GM12878 (cell line): Measurements from ENCODE around the gene TASL. TPM values are rescaled to one million over a fixed set of nuclear protein-coding genes. Genes with fewer than 3 reads are reported as not detected.
A peak's percentile ranks its signal among the peaks of the same experiment; 100 is the strongest.

ENCODE experiments used
- ATF2 ChIP-seq: IDR thresholded peaks from 2 replicates; pipeline ENCODE4 v1.6.1; 2012; ENCODE audit warnings: low read length, inconsistent platforms
- BACH1 ChIP-seq: fragments of 450-650 bp; IDR thresholded peaks from 2 replicates; pipeline ENCODE4 v1.6.1; 2017; ENCODE audit warnings: mild to moderate bottlenecking, borderline replicate concordance
- BMI1 ChIP-seq: fragments of 450-650 bp; IDR thresholded peaks from 2 replicates; pipeline ENCODE4 v1.6.1; 2016; ENCODE audit warnings: mild to moderate bottlenecking, moderate library complexity, borderline replicate concordance
- E2F8 ChIP-seq: fragments of 450-650 bp; IDR thresholded peaks from 2 replicates; pipeline ENCODE4 v1.6.1; 2018; ENCODE audit warnings: mild to moderate bottlenecking, low read depth, moderate library complexity; ENCODE audit not compliant: partially characterized antibody
- FOS ChIP-seq: IDR thresholded peaks from 3 replicates; pipeline ENCODE4 v1.6.1; 2011; ENCODE audit warnings: borderline replicate concordance; ENCODE audit not compliant: insufficient read length; ENCODE audit errors: extremely low read depth
- FOXM1 ChIP-seq: IDR thresholded peaks from 2 replicates; pipeline ENCODE4 v1.6.1; 2012; ENCODE audit warnings: low read depth, mild to moderate bottlenecking, inconsistent platforms, low read length, moderate library complexity
- KAT2A ChIP-seq: conservative IDR thresholded peaks from 2 replicates; pipeline ENCODE4 v1.6.1; 2011; ENCODE audit warnings: low read depth, low read length; ENCODE audit not compliant: control insufficient read depth
- MEF2A ChIP-seq: IDR thresholded peaks from 2 replicates; pipeline ENCODE4 v1.6.1; 2011; ENCODE audit warnings: low read depth, mild to moderate bottlenecking, low read length, moderate library complexity; ENCODE audit not compliant: insufficient read depth
- MYC ChIP-seq: IDR thresholded peaks from 2 replicates; pipeline ENCODE4 v1.6.1; 2011; ENCODE audit warnings: mild to moderate bottlenecking, low read length, moderate library complexity, inconsistent platforms; ENCODE audit not compliant: insufficient read depth, insufficient replicate concordance, insufficient read length, severe bottlenecking
- RELA ChIP-seq: fragments of 450-650 bp; IDR thresholded peaks from 2 replicates; pipeline ENCODE4 v1.8.0; 2014; ENCODE audit warnings: borderline replicate concordance; ENCODE audit not compliant: partially characterized antibody
- SP1 ChIP-seq: IDR thresholded peaks from one replicate; pipeline ENCODE4 v1.6.1; 2011; ENCODE audit warnings: low read depth, low read length
- TARDBP ChIP-seq: IDR thresholded peaks from 2 replicates; pipeline ENCODE4 v1.6.1; 2016; ENCODE audit warnings: borderline replicate concordance
- ZNF622 ChIP-seq: fragments of 450-650 bp; IDR thresholded peaks from 2 replicates; pipeline ENCODE4 v1.6.1; 2017; ENCODE audit warnings: mild to moderate bottlenecking, inconsistent platforms
- polyA plus RNA-seq, 11 experiments: library from polyadenylated mRNA; depleted of rRNA in 4 of 11; unstranded in 6 of 11; stranded (reverse) in 5 of 11; fragments of >200 nt; fragmentation: Nextera tagmentation in 4 of 11; fragmentation: Illumina TruSeq in 1 of 11; extraction: Ambion mirVana in 4 of 11; extraction: Trizol in 1 of 11; gene quantifications; 1 replicate in 1 of 11; 2 replicates in 10 of 11; pipeline versions ENCODE4 v1.2.1 to v1.2.3, GENCODE V29; 2011 to 2016; ENCODE audit warnings: inconsistent platforms in 2 of 11, missing spikeins in 2 of 11, low read depth in 1 of 11
- total RNA-seq, 4 experiments: library from RNA; depleted of rRNA in 3 of 4; stranded (reverse); fragments of >200 nt in 3 of 4; fragmentation: Illumina TruSeq in 1 of 4; extraction: Trizol in 1 of 4; gene quantifications; 2 replicates each; pipeline versions ENCODE4 v1.2.1 to v1.2.3, GENCODE V29; 2013 to 2021
- TF ChIP-seq, protein P1 (sequence below): fragments of 450-650 bp; IDR thresholded peaks from 2 replicates; pipeline ENCODE4 v1.6.1; 2017; ENCODE audit warnings: mild to moderate bottlenecking, moderate library complexity
- TF ChIP-seq, protein P2 (sequence below): fragments of 450-650 bp; conservative IDR thresholded peaks from 2 replicates; pipeline ENCODE4 v1.6.1; 2017; ENCODE audit warnings: mild to moderate bottlenecking, moderate library complexity
- TF ChIP-seq, protein P3 (sequence below): IDR thresholded peaks from 2 replicates; pipeline ENCODE4 v1.6.1; 2011; ENCODE audit warnings: mild to moderate bottlenecking, low read depth, low read length, moderate library complexity; ENCODE audit not compliant: insufficient replicate concordance

Gene TASL
- total and polyA plus RNA-seq, 10 of the 15 experiments (the other 5 are each of a cell fraction or from before 2014, with no cell fraction given): 12.4 to 107 (median 18.3) TPM

- TF ChIP-seq, protein P1, sequence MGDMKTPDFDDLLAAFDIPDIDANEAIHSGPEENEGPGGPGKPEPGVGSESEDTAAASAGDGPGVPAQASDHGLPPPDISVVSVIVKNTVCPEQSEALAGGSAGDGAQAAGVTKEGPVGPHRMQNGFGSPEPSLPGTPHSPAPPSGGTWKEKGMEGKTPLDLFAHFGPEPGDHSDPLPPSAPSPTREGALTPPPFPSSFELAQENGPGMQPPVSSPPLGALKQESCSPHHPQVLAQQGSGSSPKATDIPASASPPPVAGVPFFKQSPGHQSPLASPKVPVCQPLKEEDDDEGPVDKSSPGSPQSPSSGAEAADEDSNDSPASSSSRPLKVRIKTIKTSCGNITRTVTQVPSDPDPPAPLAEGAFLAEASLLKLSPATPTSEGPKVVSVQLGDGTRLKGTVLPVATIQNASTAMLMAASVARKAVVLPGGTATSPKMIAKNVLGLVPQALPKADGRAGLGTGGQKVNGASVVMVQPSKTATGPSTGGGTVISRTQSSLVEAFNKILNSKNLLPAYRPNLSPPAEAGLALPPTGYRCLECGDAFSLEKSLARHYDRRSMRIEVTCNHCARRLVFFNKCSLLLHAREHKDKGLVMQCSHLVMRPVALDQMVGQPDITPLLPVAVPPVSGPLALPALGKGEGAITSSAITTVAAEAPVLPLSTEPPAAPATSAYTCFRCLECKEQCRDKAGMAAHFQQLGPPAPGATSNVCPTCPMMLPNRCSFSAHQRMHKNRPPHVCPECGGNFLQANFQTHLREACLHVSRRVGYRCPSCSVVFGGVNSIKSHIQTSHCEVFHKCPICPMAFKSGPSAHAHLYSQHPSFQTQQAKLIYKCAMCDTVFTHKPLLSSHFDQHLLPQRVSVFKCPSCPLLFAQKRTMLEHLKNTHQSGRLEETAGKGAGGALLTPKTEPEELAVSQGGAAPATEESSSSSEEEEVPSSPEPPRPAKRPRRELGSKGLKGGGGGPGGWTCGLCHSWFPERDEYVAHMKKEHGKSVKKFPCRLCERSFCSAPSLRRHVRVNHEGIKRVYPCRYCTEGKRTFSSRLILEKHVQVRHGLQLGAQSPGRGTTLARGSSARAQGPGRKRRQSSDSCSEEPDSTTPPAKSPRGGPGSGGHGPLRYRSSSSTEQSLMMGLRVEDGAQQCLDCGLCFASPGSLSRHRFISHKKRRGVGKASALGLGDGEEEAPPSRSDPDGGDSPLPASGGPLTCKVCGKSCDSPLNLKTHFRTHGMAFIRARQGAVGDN: peak; percentile 57
- TF ChIP-seq MYC (no peak), FOXM1 (peak; percentile 92), FOS (no peak), BMI1 (peak; percentile 43; the same call in 1 of the 2 replicates), ATF2 (peak; percentile 72), KAT2A (no peak), SP1 (peak; percentile 74), RELA (peak; percentile 78), BACH1 (no peak), E2F8 (no peak), TARDBP (no peak), ZNF622 (no peak), MEF2A (peak; percentile 63)
- TF ChIP-seq, protein P2, sequence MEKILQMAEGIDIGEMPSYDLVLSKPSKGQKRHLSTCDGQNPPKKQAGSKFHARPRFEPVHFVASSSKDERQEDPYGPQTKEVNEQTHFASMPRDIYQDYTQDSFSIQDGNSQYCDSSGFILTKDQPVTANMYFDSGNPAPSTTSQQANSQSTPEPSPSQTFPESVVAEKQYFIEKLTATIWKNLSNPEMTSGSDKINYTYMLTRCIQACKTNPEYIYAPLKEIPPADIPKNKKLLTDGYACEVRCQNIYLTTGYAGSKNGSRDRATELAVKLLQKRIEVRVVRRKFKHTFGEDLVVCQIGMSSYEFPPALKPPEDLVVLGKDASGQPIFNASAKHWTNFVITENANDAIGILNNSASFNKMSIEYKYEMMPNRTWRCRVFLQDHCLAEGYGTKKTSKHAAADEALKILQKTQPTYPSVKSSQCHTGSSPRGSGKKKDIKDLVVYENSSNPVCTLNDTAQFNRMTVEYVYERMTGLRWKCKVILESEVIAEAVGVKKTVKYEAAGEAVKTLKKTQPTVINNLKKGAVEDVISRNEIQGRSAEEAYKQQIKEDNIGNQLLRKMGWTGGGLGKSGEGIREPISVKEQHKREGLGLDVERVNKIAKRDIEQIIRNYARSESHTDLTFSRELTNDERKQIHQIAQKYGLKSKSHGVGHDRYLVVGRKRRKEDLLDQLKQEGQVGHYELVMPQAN: no peak
- TF ChIP-seq, protein P3, sequence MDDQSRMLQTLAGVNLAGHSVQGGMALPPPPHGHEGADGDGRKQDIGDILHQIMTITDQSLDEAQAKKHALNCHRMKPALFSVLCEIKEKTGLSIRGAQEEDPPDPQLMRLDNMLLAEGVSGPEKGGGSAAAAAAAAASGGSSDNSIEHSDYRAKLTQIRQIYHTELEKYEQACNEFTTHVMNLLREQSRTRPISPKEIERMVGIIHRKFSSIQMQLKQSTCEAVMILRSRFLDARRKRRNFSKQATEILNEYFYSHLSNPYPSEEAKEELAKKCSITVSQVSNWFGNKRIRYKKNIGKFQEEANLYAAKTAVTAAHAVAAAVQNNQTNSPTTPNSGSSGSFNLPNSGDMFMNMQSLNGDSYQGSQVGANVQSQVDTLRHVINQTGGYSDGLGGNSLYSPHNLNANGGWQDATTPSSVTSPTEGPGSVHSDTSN: no peak
These were observed at the start of gene TASL (continued) for GRCh38 chrX:30577362-30577991.
